ENCODE results near the gene USH1C.

- TF ChIP-seq CTCF (IDR thresholded peaks at IDR 0.05) (no peak), EP300 (IDR thresholded peaks at IDR 0.05) (no peak), POLR2A (IDR thresholded peaks at IDR 0.05) (no peak), POLR2AphosphoS5 (IDR thresholded peaks at IDR 0.05) (no peak)
Measured at GRCh38 chr11:17496406-17496805, 47.8 kb downstream of the USH1C start.
